Large intestine (tissue), 3 donors: Measurements from ENCODE around the gene HDAC4. TPM values are rescaled to one million over a fixed set of nuclear protein-coding genes. Genes with fewer than 3 reads are reported as not detected.

Source experiments
- DNase-seq, 2 donors: peaks; one replicate each; pipeline versions ENCODE4 v3.0.0 to v3.0.0-alpha.2; 2013
- H3K27ac ChIP-seq: one replicate; pipeline ENCODE4 v1.5.1; 2013; ENCODE audit warnings: low read length
- H3K27me3 ChIP-seq: 2 replicates; pipeline ENCODE4 v1.6.1; 2013; ENCODE audit warnings: low read length; ENCODE audit not compliant: control insufficient read depth, insufficient read depth
- H3K36me3 ChIP-seq: 2 replicates; pipeline ENCODE4 v1.6.1; 2013; ENCODE audit warnings: low read length; ENCODE audit not compliant: control insufficient read depth, insufficient read depth
- H3K4me1 ChIP-seq: one replicate; pipeline ENCODE4 v1.6.1; 2013; ENCODE audit warnings: low read length; ENCODE audit not compliant: control insufficient read depth, insufficient read depth
- H3K4me3 ChIP-seq: one replicate; pipeline ENCODE4 v1.5.1; 2013; ENCODE audit warnings: low read length
- H3K9me3 ChIP-seq: one replicate; pipeline ENCODE4 v1.6.1; 2013; ENCODE audit warnings: mild to moderate bottlenecking, low read depth, low read length, moderate library complexity; ENCODE audit not compliant: control insufficient read depth
- WGBS: methylation state at CpG from one replicate; pipeline ENCODE4 v1.1.5; 2013; ENCODE audit warnings: low lambda C conversion rate; ENCODE audit not compliant: insufficient coverage; 5-methylcytosine and 5-hydroxymethylcytosine counted together
- polyA plus RNA-seq: library from polyadenylated mRNA; unstranded; fragments of 120-200 nt; gene quantifications from one replicate; pipeline ENCODE4 v1.2.1, GENCODE V29; 2013

HDAC4 gene
- polyA plus RNA-seq, 1 donor: 10.7 TPM

DNA sequence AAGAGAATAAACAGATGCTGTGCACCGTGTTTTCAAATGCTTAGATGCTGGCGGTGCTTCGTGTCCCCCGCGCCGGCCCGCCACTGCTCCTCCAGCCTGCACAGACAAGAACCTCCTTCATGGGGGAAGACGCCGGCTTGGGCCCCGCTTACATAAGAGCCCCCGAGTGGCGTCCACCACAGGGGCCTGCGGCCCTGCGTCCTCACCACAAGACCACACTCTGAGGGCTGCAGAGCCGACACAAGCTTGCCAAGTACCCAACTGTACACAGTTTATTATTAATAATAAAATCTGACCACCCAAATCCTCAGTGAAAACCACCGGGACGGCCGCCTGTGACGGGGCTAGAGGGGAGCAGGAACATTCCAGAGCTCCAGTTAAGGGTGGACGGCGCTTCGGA, 232.2 kb downstream of the HDAC4 start:
- no peak for DNase-seq
- 100% methylated on average over 6 of the region's 22 CpGs for WGBS
- Histone ChIP-seq H3K36me3 (peaks cover 9% of the 10 kb centered on the region), H3K4me1 (no peaks in the 10 kb centered on the region), H3K9me3 (peaks cover 28% of the 10 kb centered on the region), H3K27ac (no peak overlapping the region), H3K27me3 (no peaks in the 10 kb centered on the region), H3K4me3 (no peak overlapping the region)

DNA sequence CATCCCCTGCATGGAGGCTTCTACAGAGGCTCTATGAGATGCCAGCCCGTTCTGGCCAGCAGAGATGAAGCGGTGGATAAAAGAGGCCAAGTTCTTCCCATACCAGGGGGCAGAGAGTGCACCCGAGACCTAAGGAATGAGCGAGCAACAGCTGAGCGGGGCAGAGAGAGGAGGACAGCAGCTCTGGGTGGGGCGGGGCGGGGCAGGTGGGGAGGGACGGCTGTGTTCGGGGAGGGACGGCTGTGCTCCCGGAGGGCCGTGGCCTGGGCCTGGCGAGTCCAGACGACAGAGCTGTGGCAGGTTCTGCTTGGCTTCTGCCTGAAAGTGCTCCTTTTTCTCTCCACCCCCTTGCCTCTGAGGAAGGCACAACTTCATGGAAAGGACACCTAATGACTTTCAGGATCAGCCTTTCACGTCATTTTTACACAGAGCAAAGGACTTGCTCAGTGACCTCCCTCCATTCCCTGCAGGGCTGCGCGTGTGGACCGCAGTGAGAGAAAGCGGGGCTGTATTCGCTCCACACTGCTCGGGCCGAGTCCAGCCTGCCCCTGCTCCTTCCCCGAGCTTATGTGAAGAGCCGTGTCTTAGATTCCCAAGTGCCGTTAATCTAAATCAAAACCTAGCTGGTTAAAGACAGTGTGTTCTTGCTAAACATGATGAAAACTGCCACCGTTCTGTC, 232.9 kb downstream of the HDAC4 start:
- Histone ChIP-seq H3K4me1 (no peaks in the 10 kb centered on the region), H3K27ac (no peak overlapping the region), H3K36me3 (peaks cover 7% of the 10 kb centered on the region), H3K27me3 (no peaks in the 10 kb centered on the region), H3K9me3 (peaks cover 28% of the 10 kb centered on the region), H3K4me3 (no peak overlapping the region)
- no peak for DNase-seq
- 100% methylated on average over 1 of the region's 26 CpGs for WGBS

DNA sequence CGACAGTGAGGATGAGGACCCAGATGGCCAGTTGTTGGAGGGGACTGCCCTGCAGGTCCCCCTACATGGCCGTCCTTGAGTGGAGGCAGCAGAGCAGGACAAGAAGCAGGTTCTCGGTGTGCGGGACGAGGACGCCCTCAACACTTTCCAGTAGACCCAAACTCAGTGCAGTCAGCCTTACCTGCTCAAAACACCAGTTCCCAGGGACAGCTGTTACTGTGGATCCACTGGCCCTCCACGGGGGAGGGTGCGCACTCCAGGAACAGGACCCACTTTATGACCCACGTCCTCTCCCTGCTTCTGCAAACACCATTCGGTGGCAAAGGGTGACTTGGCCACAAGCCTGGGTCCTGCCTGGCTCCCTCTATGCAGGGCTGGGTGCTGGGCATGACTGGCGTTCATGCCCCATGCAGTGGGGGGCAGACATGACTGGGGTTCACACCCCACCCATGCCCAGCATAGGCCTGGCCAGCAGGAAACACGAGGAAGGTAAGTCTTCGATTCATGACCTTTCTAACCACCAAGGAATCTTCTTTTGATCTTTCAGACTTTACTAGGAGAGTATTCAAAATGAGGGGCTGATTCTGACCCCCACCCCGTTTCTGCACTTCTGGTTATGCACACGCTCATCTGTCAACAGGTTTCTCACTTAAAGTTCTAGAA, 233.7 kb downstream of the HDAC4 start:
- Histone ChIP-seq H3K9me3 (peaks cover 21% of the 10 kb centered on the region), H3K36me3 (peaks cover 10% of the 10 kb centered on the region), H3K27me3 (no peaks in the 10 kb centered on the region), H3K27ac (no peak overlapping the region), H3K4me1 (no peaks in the 10 kb centered on the region), H3K4me3 (no peak overlapping the region)
- no peak for DNase-seq
- WGBS: 80% methylated on average over 1 of the region's 15 CpGs

DNA sequence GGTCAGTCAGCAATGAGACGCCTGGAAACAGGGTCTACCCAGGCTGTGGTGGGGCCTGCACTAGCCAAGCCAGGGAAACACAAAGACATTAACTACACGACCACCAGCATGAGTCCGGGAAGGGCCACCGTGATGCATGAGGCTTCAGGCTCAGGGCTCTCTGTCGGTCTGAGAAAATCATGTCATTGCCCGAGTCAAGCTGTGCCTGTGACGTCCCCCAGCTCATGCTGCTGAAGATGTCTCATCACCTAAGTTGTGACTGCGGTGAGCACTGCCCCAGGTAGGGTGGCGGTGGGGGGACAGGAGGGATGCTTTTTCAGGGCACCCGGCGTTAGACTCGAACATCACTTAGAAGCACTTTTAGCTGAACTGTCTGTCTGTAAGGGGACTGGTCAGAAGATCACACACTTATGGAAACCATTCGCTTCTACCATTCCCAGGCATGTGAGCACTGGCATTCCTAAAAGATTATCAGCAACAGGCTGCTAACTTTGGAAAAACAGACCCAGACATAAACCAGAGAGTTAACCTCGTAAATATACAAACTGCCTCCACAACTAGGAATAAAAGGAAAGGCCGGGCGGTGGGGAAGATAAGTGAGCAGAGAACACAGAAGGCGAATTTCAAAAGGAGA, 234.5 kb downstream of the HDAC4 start:
- WGBS: 100% methylated on average over 1 of the region's 17 CpGs
- Histone ChIP-seq H3K36me3 (peaks cover 10% of the 10 kb centered on the region), H3K4me3 (no peak overlapping the region), H3K27ac (no peak overlapping the region), H3K27me3 (no peaks in the 10 kb centered on the region), H3K4me1 (no peaks in the 10 kb centered on the region), H3K9me3 (peaks cover 16% of the 10 kb centered on the region)
- DNase-seq: no peak

DNA sequence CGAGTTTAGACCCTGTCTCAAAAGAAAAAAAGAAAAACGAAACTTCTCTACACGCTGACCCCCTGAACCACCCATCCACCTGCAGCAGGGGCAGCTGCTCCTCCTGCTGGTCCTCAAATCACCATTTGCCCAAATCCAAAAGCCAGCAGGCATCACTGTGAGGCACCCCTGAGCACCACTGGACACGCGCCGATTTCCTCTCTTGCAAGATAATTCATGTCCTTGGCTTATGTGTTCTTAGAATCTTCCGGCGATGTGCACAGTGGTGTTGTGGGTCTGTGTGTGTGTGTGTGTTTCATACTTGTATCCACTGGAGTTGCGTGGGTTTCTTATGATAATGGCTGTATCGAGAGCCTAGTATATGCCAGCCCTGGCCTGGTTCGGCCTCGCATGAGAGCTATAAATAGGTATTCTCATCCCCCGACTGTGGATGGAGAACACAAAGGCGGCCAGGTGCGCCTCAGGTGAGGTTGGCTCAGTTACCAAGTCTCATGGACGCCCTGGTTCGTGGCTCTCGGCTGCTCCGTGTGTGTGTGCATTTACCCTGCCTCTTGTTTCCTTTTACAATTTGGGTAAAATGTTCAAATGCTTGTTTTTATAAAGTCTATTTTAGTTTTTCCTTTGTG, 235.5 kb downstream of the HDAC4 start:
- no peaks in the 10 kb centered on the region for H3K27me3 ChIP-seq
- no peak overlapping the region for H3K4me3 ChIP-seq
- DNase-seq: no peak
- H3K4me1 ChIP-seq: no peaks in the 10 kb centered on the region
- H3K36me3 ChIP-seq: peaks cover 12% of the 10 kb centered on the region
- peaks cover 9% of the 10 kb centered on the region for H3K9me3 ChIP-seq
- no peak overlapping the region for H3K27ac ChIP-seq
- WGBS: no CpG with 5 or more reads among the region's 19 CpGs

DNA sequence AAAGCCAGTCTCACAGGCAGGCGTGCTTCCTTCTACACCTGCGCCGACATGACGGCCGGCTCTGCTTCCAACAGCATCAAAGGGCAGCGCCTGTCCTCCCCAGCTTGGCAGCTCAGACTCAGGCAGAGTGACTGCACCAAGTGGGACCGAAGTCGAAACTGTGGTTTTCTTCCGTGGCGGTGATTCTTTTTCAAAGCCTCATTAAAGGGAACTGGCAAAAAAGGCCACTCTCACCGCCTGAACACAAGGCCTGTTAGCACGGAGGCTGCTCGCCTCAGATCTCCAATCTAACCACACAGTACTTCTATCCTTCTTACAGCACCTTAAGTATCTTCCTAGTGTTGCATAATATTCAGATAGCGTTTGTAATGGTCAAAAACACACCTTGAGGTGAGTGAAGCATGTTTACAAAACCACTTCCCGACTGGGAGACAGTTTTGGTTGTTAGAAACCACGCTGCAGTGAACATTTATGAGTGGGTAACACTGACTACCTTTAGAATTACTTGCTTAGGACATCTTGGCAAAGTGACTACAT, 236.4 kb downstream of the HDAC4 start:
- Histone ChIP-seq H3K27ac (no peak overlapping the region), H3K27me3 (no peaks in the 10 kb centered on the region), H3K9me3 (peaks cover 10% of the 10 kb centered on the region), H3K4me1 (no peaks in the 10 kb centered on the region), H3K4me3 (no peak overlapping the region), H3K36me3 (peaks cover 18% of the 10 kb centered on the region)
- no CpG with 5 or more reads among the region's 16 CpGs for WGBS
- DNase-seq: no peak

DNA sequence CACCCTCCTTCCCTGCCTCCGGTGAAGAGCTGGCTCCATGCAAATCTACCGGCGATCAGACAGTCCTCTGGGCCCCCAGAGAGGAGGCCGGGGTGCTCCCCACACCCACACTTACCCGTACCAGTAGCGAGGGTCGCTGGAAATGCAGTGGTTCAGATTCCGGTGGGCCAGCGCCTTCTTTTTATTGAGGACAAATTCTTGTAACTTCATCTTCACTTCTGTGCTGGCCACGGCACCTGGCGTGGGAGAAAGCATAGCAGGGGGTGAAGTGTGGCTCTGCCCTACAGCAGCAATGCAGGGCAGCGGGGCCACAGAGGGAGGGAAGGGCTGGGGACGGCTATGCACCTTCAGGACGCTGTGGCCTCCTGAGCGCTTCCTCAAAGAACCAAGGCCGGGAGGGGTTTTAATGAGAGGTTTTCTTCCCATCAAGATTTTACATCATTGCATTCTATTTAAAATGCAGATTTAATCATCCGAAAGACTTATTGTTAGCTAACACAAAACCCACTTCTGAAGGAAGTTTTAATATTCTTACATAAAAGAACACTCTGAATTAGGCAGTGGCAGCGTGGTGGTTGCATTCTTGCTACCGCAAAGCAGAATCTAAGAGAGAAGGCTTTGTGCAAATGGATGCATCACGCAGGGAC, 237.0 kb downstream of the HDAC4 start:
- no peaks in the 10 kb centered on the region for H3K4me1 ChIP-seq
- H3K36me3 ChIP-seq: peaks cover 14% of the 10 kb centered on the region
- 80% methylated on average over 1 of the region's 20 CpGs for WGBS
- no peak overlapping the region for H3K4me3 ChIP-seq
- no peak for DNase-seq
- peaks cover 8% of the 10 kb centered on the region for H3K9me3 ChIP-seq
- H3K27me3 ChIP-seq: no peaks in the 10 kb centered on the region
- H3K27ac ChIP-seq: no peak overlapping the region

DNA sequence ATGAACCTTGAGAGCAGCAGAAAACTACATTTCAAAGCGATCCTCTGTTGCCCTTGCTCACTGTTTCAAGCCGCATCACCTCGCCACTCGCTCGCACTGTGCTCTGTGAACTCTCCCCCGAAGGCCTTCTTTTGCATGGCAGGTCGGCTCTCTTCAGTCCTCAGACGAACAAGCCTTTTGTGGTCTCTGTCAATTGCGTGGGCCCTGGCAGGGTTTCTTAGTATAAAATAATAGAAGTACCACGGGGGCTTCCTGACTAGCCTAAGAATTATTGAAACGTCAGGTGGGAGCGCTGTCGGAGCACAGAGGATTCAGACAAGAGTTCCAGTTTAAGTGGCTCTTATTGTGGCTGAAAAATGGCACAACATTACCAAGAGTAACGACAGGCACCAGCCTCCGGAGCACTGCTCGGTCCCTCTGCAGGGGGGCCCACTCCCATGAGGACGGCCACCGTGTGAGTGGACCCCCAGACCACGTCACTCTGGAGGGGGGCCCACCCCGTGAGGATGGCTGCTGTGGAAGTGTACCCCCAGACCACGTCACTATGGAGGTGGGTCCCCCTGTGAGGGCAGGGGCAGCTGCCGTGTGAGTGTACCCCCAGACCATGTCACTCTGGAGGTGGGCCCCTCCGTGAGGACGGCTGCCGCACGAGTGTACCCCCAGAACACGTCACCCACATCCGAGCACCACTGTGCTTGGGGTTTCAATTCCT, 237.7 kb downstream of the HDAC4 start:
- H3K4me3 ChIP-seq: no peak overlapping the region
- no peaks in the 10 kb centered on the region for H3K27me3 ChIP-seq
- no peak for DNase-seq
- H3K27ac ChIP-seq: no peak overlapping the region
- WGBS: 95% methylated on average over 4 of the region's 28 CpGs
- H3K36me3 ChIP-seq: peaks cover 14% of the 10 kb centered on the region
- H3K9me3 ChIP-seq: peaks cover 10% of the 10 kb centered on the region
- H3K4me1 ChIP-seq: no peaks in the 10 kb centered on the region

DNA sequence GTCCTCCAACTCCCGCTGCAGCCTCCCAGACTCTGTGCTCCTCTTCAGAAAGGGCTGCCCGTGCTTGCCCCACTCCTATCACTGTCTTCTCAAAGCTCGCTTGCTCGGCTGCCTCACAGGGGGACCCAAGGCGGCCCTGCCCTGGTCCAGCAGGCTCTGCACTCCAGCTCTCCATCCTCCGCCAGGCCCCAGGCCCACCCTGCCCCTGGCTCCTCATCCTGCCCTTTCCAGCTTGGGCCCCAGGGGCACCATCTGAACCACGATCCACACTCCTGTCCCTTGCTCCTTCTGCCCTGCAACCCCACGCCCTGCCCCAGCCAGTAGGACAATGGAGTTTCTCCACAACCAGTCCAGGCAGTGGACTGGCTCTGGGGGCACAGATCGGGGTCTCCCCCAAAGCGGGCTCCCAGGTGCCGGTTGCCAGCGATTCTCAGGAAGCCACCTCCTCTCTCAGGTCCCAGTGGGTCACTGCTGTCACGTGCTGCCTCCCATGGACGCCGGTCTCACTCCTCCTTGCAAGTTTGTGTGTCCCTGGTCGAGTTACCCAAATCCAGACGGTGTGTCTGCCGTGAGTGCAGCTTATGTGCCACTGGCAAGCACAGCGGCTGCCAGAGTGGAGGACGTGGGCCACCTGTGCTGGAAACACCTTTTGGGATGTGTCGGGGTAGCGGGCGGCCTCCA, 238.5 kb downstream of the HDAC4 start:
- H3K4me1 ChIP-seq: no peaks in the 10 kb centered on the region
- WGBS: no CpG with 5 or more reads among the region's 23 CpGs
- peaks cover 14% of the 10 kb centered on the region for H3K36me3 ChIP-seq
- DNase-seq: no peak
- peaks cover 10% of the 10 kb centered on the region for H3K9me3 ChIP-seq
- H3K27me3 ChIP-seq: no peaks in the 10 kb centered on the region
- no peak overlapping the region for H3K4me3 ChIP-seq
- H3K27ac ChIP-seq: no peak overlapping the region
